CD4-positive, alpha-beta T cell treated with Interleukin-21 for 1 hour (primary cell): ENCODE data around the gene ITPA.
A peak's percentile ranks its signal among the peaks of the same experiment; 100 is the strongest.

Experiments
- DNase-seq: peaks from one replicate; pipeline ENCODE4 v3.0.0-alpha.2; 2020

The ITPA gene

DNA sequence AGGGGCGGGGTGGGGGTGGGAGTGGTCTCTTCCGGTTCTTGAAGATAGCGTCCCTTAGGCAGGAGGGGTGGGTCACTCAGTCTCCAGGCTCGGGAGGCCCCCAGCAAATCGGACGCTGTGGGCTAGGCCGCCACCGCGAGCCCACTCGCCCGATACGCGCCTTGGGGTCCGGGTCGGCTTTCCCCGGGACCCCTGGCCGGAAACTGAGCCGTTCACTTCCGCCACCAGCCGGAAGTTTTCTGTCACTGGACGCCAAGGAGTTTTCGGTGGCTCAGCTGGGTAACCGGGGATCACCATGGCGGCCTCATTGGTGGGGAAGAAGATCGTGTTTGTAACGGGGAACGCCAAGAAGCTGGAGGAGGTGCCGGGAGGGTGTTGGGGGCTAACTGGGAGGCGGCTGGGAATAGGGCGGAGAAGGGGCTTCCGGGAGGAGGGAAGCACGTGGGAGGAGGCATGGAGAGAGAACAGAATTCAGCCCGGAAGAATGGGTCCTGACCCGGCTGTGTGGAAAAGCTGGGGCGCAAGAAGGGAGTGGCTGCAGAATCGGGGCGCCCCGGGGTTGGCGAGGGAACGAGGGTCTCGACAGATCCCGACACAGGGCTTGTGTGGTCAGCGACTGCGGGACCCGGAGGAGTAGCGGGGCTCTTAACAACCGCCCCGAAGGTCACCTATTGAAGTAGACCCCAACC, at the start of gene ITPA:
Gene ITPA, plus strand, starts transcription at position 242 of the 689 bp plus-strand sequence. Its CDS starts 54 bp downstream, at position 296.
- peak; percentile 68 for DNase-seq

DNA sequence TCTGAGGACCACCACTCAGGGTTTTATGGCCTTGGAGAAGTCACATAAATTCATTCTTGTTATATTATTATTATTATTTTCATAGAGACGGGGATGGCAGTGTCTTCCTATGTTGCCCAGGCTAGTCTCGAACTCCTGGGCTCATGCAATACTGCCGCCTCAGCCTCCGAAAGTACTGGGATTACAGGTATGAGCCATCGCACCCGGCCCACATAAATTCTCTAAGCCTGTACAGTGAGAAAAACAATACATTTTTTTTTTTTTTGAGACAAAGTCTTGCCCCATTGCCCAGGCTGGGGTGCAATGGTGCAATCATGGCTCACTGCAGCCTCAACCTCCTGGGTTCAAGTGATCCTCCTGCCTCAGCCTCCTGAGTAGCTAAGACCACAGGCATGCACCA, 48.9 kb upstream of the ITPA start:
- DNase-seq = no peak

DNA sequence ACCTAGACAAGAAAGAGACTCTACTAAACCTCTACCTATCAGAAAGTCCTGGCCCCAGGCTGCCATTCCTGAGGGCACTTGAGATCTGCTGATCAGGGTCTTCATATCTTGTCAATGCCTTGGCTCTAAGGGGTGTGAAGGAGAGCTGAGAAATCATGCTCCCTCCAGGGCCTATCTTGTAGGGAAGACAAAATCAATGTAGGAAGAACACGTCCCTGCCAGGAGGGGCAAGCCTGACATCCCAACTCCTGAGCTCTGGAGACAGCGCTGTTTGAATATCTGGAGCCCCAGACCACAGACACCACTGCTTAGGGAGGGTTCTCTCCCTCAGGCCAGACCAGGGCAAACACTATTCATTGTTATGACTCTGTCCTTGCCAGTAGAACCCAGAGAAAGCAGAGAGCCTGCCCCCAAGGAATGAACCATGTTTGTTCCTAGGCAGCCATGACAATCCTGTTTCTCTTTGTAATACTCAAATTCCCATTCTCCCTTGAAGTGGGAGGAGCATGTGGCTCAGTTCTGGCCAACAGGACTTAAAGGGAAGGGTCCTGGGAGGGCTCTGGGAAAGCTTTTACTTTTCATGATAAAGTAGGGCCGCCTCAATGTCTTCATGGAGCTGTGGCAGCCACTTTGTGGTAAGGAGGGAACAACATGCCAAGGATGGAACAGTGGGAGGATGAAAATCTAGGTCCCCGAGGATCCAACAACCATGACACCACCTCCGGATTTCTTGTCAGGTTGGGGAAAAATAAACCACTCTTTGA, 47.8 kb upstream of the ITPA start:
- DNase-seq = no peak

DNA sequence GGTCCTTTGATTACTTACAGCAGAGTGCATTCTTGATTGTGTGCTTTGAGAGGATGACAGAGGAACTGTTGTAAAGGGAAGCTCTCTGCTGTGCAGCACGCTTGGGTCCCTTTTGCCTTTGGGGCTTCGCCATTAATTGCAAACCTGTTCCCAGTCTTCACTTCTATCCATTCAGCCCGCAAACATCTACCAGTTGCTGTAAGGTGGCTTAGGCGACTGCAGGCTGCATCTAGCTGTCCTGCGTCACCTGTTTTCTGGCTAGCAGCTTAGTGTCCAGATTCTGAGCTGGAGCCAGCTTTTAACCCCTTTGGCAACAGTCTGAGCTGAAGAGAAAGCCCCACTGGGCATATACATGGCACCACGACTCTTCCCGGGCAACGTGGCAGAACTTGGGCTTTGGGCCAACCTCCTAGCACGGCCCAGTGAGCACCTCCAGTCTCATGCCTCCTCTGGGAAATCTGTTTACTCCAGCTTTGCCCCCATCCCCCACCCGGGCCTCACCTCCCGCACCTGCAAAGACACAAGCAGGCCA, 47.2 kb upstream of the ITPA start:
- no peak for DNase-seq

DNA sequence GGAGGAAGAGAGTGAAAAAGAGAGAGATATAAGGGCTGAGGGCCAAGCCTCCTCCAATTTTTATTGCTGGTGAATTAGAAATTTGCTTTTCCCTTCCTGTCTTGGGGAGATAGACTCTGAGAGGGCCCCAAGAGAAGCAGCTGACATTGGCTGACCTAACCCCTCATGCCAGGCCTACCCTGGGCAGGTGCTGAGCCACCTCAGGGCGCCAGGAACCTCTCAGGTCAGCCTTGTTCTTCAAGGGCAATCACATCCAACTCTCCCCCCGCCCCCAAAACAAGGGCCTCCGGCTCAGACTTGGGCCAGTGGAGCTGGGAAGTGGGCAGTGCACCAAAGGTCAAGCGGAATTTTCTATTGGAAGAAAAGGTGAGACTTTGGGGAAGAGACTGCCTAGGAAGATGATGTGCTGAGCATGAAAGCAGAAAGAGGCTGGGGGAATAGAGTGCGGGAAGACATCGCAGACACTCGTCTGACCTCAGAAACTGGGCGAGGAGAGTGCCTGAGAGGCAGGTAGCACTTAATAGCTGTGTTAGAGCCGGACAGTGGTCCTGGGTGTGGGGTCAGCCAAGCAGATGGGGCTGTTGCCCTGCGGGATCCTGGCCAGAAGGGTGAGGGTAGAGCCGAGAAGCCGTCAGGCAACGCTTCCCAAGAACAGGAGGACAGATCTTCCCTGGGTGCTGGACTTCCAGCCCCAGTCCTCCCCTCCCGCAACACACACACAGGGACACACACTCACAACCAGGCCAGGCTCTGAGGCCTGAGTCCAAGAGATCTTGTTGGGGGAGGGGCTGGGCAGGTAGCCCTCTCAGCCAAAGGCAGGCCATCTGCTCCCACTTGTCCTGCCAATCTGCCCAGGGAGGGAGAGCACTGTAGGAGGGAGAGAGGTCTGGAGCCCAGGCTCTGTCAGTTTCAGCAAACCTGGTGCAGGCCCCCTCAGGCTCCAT, 45.9 kb upstream of the ITPA start:
- no peak for DNase-seq

DNA sequence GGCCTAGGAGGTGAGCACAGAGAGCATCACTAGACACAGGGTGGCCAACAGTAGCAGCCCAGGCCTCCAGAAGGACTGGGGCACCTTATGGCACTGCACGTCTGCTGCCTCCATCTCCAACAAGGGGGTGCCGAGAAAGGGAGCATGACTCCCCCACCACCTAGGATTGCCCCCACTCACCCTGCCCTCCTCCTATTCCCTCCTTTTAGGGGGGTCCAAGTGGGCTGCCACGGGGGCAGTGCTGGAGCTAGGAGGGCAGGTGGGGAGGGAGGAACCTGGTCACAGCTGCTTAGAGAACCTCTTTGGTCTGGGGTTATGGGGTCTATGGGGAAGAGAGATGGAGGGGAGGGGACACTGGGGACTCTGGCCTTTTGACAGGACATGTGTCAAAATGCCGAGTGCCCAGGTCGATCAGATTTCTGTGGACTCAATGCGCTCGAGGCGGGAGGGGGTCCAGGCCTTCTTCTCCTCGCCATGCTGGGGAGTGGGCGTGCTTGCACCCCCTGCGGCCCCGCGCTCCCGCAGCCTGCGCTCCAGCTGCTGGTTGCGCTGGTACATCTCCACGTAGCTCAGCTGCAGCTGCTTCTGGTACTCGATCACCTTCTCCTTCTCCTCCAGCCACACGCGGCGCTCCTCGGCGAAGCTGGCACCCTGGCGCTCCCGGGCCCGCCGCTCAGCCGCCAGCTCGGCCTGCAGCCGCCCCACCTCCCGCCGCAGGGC, 45.1 kb upstream of the ITPA start:
- no peak for DNase-seq

DNA sequence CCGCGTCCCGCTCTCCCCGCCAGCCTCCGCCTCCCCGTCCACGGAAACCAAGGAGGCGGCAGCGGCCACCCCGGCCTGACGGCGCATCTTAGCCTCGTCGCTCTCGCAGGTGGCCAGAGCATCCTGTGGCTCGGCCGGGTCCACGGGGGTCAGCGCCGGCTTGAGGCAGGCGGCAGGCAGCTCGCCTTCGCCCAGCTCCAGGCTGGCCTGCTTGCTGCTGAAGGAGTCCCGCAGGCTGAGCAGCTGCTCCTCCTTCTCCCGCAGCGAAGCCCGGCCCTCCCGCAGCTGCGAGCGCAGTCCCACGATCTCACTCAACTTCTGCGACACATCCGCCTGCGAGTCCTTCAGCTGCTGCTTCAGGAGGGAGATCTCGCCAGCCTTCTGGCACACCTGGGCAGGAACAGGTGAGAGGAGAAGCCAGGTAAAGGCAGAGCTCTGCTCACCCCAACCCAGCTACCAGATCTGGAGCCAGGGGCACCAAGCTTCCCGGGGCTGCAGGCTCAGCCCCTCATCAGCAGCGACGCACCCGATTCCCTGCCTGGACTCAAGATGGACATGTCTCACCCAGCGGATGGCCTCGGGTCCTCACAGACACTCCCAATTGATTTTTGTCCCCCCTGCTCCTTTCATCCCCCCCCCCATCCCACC, 44.4 kb upstream of the ITPA start:
- DNase-seq = no peak

DNA sequence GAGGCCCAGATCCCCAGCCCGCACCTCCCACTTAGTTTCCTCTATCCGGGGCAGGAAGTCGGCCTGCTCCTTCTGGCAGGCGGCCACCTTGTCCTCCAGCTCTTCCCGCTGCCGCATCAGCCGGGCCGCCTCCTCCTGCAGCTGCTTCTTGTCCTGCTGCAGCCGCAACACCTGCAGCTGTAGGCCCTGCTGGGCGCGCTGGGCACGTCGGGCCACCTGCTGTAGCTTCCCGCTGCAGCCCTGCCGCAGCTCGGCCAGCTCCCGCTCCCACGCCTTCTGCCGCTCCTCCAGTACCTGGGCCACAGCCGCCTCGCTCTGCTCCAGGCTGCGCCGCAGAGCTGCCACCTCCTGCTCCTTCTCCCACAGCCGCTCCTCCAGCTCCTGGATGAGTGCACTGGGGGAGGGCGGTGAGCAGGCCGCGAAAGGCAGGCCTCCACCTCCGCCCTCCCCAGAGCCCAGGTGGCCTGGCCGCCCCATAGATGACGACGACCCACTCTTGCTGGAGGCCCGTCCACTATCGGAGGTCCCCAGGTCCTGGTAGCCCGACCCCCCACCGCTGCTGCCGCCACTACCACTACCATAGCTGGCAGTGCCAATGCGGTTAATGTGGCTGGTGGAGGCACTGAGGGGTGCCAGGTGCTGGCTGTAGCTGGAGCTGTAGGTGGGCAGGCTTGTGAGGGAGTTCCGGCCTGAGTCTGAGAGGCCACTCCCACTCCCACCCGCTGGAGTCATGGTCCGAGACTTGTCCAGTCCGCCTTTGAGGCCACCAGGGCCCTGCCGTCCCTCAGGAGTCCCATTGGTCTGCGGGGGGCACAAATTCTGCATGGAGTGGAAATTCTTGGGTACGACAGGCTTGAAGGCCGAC, 43.6 kb upstream of the ITPA start:
- DNase-seq = no peak

DNA sequence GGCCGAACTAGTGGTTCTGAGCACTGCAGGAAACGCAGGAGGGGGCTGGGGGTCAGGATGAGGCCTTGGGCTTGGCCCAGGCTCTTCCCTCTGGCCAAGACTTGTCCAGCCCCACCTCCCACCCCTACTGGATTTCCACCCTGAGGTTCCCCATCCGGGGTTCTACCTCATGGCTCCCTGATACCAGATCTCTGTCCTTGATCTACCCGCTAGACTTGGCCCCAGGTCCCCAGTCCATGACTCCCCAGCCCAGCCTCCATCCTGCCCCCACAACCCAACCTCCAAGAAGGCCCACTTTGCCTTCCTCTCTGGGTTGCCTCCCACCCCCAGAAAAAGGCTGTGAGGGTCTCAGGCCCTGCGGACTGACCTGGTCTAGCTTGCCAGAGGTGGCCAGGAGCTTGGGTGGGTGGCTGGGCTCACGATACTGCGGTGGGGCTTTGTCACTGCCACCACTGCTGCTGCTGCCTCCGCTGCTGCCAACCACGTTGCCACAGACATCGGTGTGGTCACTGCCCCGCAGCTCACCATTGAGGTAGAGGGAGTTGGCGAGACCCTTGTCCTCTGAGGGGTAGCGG, 42.9 kb upstream of the ITPA start:
- DNase-seq = no peak

DNA sequence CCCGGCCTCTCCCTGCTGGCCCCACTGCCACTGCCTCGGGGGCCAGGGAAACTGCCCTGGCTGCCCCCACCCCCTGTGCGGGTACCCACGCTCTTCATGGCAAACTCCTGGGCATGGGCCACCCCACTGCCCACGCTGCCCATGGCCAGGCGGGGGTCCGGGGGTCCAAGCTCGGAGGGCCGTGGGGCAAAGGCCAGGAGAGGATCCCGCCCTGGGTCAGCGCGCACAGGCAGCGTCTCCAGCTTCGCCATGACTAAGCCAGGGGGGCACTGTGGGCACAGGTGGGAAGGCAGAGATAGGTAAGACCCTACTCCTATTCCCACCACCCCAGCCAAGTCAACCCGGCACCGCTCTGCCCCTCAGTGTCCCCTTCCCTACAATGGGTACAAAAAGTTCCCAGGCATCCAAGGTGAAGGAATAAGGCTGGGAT, 42.4 kb upstream of the ITPA start:
- DNase-seq = no peak

DNA sequence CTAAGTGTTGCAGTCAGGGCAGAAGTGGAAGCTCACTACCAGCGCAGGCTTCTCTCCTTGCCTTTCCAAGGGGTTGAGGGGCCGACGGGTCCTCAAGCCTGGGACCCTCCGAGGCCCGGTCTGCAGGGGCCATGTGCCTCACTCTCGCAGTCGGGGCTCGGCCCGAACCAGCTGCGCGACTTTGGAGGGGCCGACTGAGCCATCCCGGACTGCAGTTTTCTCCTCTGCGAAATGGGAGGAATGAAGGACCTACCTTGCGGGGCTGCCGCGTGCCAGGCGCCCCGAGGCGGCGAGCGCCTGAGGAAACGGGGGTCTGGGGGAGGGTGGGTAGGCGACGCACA, 41.6 kb upstream of the ITPA start:
- DNase-seq = no peak

DNA sequence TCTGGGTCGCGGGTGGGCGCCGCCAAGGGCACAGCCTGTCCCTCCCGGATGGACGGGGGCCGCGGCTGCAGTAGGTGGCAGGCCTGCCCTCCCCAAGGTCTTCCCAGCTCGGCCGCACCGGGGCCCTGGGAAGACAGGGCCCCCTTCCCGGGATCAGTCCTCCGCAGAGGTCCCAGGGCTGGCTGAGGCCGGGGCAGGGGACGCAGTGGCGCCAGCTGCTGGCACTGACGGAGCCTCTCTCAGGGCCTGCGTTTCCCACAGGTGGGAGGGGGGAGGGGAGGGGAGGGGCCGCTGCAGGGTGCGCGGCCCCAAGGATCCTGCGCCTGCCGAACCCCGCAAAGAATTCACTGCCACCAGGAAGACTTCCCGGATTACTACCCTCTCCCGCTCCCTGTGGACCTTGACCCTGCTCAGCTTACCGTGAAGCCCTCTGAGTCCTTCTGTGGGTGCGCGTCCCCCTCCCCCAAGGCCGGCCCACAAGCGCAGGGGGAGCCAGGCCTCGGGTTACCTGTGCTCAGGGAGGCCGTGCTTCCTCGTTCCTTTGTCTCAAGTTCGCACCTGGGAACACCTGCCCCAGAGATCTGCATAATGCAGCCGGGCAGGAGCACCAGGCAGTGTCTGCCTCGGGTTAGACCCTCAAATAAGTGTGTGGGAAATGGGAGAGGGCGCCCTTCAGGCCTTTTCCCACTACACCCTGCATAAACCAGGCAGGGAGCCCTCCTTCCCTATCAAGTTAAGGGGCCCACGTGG, 41.0 kb upstream of the ITPA start:
- no peak for DNase-seq

DNA sequence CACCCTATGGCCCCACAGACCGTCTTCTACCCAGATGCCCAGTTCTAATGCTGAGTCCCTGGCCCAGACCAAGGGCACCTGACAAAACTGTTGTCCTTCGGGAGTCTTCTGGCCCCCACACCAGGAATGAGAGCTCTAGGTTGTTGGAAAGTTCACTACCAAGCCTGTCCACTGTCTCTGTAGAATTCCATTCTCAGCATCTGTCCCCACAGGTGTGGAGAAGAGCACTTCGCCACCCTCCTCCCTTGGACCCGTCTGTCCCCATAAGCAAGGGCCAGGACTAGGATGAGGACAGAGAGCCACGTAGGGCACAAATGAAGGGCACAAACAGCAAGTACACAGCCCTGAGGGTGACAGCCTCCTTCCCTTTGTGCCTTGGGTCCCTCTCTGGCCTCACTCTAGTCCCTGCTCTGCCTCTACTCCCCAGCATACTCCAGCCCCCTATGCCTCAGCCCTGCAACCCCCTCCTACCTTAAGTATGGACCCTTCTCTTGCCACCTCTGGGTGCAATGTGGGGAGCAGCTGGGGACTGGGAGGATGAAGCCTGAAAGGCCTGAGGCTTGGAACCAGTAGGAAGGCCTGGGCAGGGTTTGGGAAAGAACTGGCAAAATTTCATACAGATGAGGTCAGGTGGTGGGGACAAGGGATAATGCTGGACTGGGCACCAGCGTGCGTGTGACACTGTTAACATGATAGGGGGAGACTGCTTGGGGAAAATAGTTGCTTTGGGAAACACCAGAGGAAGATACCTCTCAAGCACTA, 40.3 kb upstream of the ITPA start:
- DNase-seq = no peak

DNA sequence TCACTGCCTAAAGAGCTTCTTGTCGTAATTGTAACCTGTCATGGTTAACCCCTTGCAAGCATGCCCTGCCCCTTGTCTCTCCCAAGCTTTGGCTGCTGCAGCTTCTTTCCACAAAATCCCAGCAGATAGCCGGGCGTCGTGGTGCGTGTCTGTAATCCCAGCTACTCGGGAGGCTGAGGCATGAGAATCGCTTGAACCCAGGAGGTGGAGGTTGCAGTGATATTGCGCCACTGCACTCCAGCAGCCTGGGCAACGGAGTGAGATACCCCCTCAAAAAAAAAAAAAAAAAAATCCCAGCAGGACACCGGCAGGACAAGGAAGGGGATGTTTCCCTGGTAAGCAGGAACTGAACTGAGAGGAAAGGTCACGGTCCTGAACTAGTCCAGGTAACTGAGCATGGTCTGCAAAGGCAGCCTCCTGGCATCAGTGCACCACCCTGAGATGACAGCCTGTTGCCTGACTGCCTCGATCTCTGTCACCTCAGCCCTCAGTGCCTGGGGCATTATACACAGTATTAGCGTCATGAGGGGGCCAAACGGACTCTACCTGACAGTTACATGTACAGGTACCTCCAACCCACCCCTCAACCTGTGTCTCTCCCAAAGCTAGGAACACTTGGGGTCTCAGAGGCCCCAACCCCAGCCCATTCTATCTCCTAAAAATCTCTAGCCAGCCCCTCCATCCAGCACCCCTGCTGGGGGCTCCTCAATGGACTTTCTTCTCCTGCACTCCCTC, 37.7 kb upstream of the ITPA start:
- no peak for DNase-seq

DNA sequence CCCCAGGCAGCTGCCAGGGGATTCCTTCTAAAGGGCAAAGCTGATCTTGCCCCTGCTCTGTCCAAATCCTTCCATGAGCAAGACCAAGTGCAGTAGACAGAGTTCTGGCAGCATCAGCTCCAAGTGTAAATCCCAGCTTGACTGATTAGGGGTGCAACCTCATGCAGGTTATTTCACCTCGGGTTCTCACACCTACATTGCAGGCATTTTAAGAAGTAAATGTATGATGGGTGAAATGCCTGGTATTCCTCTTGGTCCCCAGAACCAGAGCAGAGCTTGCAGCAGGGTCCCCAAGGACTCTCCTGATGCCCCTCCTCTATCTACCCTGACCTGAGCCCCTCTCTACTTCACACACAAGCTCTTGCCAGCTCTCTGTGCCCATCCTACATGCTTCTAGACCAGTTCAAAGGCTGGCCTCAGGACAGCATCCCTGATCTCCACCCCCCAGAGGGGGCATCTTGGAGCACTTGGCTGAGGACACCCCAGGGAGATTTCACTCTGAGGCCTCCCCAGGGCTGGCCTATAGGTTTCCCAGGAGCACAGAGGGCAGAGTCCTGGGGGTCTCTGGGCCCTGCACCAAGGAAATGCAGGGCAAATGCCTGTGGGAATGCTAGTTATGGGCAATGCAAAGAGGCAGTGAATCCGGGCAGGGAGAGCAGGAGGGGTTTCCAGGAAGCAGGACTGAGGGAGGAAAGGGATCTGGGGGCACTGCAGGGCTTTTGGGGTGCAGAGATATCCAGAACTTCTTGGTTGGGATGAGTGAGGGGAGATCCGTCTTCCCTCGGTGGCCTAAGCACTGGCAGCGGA, 37.0 kb upstream of the ITPA start:
- no peak for DNase-seq

DNA sequence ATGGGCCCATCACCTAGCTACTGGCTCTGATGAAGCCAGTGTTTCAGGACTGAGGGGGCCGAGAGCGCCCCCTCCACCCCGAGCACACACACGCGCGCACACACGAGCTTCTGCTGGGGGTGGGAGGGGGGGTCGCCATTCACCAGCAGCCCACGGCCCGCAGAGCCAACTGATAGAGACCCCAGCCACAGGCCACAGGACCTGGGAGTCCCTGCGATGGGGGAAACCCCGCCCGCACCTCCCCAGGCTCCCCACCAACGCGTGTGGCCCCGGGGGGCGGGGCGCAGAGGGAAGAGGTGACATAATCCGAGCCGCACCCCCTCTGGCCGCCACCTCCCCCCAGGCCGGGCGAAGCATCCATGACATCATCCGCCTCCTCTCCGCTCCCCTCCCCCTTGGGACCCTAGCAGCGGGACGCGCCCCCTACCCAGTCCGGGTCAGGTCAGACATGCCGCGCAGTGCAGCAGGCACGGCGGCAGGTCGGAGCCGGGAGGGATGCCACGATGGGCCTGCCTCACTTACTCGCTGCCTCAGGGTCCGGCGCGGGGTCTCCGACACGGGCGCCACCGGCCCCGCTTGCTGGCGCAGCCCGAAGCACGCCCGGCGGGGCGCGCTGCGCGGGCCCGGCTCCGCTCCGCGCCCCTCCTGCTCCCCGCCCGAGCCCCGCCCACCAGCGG, 36.2 kb upstream of the ITPA start, which contains the start of gene LZTS3:
Gene LZTS3, minus strand, starts transcription at position 617 of the 677 bp plus-strand sequence. CDS start 6,386 bp downstream, outside the sequence.
- DNase-seq = peak; percentile 92
